HG03064 (cell line): ENCODE data around the gene NOL12.
"Not testable (repeated sequence)": the region's sequence is repeated elsewhere in the genome, so short reads cannot be mapped to it uniquely, and the experiment has no call there.

Source experiments
- ATAC-seq: cut with Tn5 transposase; IDR thresholded peaks from one replicate; pipeline ENCODE4 v1.9.1; 2021; ENCODE audit warnings: low read depth; ENCODE audit not compliant: unreplicated experiment

The NOL12 gene

GRCh38 chr22:37678372-37678771 lies 7.8 kb upstream of the NOL12 start:
- ATAC-seq, result no peak

DNA sequence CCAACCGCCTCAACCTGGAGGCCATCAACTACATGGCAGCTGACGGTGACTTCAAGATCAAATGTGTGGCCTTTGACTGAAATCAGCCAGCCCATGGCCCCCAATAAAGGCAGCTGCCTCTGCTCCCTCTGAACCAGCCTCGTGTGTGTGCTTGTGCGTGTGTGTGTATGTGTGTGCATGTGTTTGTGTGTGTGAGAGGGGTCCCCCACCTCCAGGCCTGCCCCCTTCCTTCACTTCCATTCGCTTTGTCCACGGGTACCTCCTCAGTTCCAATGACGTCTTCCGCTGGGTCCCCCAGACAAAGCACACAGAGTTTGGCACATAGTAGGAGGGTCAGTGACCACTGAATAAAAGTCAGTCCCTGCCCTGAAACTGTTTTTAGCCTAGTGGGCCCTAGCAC lies 6.5 kb upstream of the NOL12 start:
- no peak for ATAC-seq

DNA sequence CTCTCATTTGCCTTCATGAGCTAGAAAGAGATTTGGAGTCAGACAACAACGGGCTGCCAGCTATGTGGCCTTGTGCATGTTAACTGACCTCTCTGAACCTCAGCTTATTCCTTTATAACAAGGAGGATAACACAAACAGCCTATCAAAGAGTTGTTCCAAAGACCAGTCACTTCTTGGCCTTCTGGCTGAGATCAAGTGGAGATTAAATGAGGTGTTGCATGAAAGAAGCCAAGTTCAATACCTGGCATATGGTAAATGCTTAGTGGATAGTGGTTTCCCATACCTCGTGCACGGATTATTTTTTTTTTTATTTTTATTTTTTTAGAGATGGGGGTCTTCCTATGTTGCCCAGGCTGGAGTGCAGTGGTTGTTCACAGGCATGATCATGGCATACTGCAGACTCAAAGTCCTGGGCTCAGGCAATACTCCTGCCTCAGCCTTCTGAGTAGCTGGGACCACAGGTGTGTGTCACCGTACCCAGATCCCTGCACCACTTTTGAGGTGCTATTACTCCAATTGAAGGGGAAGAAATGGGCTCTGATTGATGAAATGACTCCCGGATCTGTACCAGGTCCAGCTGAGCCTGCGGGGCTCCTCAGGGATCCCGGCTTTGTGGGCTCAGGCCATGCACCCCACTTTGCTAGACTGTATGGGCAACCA lies 5.8 kb upstream of the NOL12 start:
- ATAC-seq, result no peak

DNA sequence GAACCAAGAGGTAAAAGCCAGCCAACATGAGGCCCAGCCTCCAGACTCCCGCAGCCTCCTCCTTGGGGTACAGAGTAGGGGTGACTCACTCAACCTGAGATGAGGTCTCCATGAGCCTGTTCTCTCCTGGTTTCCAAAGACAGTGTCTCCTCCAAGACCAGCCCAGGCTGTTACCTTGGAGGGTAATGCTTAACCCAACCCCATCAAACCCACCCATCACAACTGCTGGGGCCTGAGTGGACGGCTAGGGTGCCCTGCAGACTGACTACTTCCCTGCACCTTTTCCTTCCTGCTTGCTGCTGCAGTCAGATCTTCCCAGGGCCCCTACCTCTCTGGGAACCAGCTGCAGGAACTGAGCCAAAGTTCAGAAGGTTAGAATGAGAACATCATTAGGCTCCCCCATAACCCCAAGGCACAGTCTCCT lies 5.1 kb upstream of the NOL12 start:
- no peak for ATAC-seq

GRCh38 chr22:37681556-37682049 lies 4.5 kb upstream of the NOL12 start:
- ATAC-seq, result no peak

DNA sequence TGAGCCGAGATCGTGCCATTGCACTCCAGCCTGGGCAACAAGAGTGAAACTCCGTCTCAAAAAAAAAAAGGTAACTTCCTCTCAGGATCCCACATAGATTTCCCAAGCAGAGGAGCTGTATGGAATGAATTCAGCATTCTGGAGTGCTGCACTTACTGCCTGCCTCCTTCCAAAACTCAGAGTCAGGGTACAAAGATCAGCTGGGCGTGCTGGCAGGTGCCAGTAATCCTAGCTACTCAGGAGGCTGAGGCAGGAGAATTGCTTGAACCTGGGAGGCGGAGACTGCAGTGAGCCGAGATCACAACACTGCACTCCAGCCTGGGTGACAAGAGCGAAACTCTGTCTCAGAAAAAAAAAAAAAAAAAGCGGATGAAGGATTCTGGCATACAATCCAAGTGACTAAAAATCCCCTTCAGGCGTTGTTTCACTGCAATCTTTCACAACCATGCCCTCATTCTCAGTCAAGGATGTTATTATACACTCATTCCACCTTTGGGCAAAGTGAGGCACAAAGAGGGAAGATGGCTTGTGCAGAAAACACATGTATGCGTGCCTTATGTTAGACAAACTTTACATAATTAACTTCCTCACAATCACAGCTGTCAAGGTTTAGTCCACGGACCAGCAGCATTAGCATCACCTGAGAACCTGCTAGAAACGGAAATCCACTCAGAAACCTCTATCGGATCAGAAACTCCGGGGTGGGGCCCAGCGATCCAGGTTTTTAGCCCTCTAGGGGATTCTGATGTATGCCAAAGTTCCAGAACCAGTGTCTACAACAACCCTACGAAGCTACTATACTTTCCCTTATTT lies 1.1 kb upstream of the NOL12 start:
- ATAC-seq, result no peak

- no peak for ATAC-seq
Observed at GRCh38 chr22:37690407-37690806, 4.3 kb downstream of the NOL12 start.

GRCh38 chr22:37690901-37691504 lies 4.9 kb downstream of the NOL12 start:
- ATAC-seq, result no peak

DNA sequence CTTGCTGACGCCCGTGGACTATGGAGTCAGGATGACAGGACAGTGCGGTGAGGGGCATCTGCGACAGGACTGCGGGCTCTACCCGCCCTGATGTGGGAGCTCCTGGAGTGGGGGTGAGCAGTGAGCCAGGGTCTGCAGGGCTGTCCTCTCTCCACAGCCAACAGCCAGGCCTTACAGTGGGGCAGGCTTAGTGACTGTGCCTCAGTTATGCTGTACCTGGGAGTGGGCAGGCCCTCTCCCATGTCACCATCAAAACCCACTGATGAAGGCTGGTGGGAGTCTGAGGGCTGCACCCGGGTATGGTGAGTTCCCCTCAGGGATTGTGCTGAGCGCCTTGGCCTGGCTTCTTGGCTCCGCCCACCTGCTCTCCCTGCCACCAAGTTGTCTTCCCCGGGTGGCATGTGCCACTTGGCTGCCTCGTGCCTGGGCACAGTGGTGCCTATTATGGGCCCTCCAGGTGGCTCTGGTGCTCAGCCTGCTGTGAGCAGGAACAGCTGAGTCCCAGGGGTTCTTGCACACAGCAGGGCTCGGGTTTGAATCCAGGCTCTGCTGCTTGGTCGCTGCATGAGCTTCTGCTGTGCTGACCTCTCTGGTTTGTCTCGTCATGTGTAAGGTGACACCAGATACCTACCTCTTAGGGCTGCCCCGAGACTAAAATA lies 6.6 kb downstream of the NOL12 start:
- ATAC-seq, result no peak

GRCh38 chr22:37694131-37694530 lies 8.0 kb downstream of the NOL12 start:
- ATAC-seq, result not testable (repeated sequence)

DNA sequence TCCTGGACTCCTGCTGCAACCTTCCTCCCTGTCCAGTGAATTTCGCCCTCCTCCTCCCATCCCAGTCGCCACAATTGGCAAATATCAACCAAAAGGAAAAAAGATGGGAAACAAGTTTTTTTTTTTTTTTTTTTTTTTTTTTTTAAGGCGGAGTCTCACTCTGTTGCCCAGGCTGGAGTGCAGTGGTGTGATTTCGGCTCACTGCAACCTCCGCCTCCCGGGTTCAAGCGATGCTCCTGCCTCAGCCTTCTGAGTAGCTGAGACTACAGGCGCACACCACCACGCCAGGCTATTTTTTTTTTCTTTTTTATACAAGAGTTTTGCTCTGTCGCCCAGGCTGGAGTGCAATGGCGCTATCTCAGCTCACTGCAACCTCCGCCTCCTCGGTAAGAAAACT lies 10.1 kb downstream of the NOL12 start:
- not testable (repeated sequence) for ATAC-seq

DNA sequence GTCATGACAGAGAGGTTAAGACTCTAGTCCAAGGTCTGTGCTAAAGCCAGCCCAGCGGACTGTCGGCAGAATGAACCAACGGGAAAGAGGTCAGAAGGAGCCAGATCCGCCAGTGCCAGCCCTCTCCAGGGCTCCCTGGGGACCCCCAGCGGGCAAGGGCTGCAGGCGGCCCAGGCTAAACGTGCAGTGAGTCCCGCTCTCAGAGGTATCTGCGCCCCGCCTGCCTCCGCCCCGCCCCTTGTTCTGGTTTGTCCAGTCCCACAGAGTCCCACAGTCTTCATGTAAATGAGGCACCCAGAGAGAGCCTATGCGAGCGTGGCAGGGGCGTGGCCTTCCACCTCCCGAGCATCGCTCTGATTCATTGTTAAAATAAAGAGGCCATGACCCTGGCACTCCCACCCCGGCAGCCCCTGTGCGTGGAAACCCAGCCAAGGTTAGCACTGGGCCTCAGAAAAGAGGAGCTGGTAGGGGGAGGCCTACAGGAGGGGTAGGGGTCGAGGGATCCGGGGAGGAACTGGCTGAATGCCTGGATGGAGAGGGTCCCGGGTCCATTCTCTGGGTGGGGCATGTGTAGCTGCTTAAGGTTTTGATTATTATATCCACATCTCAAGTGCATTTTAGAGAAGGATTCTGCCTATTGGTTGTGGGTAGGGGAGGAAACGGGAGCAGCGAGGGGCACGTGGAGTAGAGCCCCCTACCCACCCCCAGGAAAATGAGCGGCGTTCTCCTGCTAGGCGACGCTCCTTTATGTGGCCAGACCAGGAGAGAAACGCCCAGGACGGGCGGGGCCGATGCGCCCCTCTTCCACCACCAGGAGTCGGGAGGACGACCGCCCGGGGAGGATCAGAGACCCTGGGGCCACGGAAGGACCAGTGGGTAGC lies 10.8 kb downstream of the NOL12 start, which contains the start of gene TRIOBP:
Gene TRIOBP (plus strand): TSS at position 392 of the 881 bp plus-strand sequence. CDS start 4,318 bp downstream, outside the sequence.
- no peak for ATAC-seq

GRCh38 chr22:37697538-37697835 lies 11.3 kb downstream of the NOL12 start:
- ATAC-seq, result no peak

- ATAC-seq, result no peak
Observed at GRCh38 chr22:37701141-37701786, 15.1 kb downstream of the NOL12 start.

DNA sequence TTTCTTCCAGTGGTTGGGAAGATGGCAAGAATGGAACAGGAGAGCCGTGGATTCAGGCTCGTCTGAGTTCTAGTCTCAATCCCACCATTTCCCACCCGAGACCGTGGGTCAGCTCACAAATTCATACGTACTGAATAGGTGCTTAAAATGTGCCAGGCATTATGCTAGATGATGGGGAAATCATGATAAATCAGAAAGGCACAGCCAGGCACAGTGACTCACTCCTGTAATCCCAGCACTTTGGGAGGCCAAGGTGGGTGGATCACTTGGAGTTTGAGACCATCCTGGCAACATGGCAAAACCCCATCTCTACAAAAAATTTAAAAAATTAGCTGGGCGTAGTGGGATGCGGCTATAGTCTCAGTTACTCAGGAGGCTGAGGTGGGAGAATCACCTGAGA lies 17.8 kb downstream of the NOL12 start:
- no peak for ATAC-seq

GRCh38 chr22:37704645-37705044 lies 18.5 kb downstream of the NOL12 start:
- no peak for ATAC-seq

DNA sequence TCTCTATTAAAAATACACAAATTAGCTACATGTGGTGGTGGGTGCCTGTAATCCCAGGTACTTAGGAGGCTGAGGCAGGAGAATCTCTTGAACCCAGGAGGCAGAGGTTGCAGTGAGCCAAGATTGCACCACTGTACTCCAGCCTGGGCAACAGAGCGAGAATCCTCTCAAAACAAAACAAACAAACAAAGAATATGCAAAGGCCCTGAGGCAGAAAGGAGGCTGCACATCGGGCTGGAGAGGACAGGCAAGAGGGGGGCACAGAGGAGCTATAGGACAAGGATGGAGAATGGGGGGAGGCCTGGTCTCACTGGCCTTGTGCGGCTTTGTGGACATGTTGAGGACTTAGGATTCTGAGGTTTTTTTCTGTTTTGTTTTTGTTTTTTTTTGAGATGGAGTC lies 19.1 kb downstream of the NOL12 start:
- no peak for ATAC-seq

DNA sequence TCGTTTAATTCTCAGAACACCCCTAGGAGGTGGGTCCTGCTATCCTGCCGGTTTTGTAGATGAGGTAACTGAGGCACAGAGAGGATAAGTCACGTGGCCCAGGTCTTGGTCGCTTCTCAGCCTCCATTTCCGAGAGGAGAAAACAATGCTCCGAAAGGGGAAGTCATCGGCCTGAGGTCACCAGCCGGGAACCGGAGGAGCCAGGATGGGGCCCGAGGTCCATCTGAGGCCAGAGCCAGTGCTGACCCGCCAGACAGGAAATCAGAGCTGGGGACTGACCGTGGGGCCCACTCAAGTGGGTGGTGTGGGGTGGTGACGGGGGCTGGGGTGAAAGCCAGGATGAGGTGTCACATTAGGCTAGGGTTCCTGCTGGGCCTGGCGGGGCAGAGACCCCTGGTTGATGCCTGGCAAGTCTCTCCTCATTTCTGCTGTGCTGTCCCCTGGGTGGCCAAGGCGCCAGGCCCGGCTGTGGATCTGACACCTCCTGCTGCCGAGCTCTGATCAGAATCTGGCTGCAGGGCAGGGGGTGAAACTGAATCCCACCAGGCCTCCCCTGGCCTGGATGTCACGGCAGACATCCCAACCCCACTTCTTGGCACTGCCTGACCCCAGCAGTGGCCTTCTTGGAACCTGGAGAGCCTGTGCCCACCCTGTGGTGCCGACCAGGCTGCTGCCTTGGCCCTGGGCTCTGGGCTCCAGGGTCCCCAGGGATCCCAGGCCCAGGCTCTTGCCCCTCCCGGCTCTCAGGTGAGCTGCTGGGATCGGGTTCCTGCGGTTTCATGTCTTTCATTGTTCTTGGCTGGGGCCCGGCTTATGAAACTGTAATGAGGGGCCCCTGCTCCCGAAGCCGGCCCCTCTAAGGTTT lies 22.7 kb downstream of the NOL12 start:
- ATAC-seq, result no peak

- ATAC-seq, result no peak
Observed at GRCh38 chr22:37709445-37709765, 23.3 kb downstream of the NOL12 start.
